GM12878 (cell line): ENCODE results near the gene PCNP. TPM values are rescaled to one million over a fixed set of nuclear protein-coding genes. Genes with fewer than 3 reads are reported as not detected.

Experiments
- ATAC-seq: fragments of 200-7000 bp; cut with Tn5 transposase; 3 replicates; pipeline ENCODE4 v1.9.1; 2020; ENCODE audit warnings: mild to moderate bottlenecking, moderate library complexity
- BruUV-seq: library from RNA; stranded (reverse); fragments of 400-500 nt; replicated peaks from 2 replicates; lab custom pipeline; 2021; lab: Mats Ljungman, UMichigan
- CTCF ChIA-PET: fragments of 300-600 bp; sonication (Branson Sonifier 250); formaldehyde crosslinking; extraction: SDS; loops from one replicate; lab custom pipeline; 2021; ENCODE audit warnings: inconsistent platforms; lab: Yijun Ruan, JAX
- POLR2A ChIA-PET: fragments of 350-600 bp; formaldehyde crosslinking; extraction: SDS; loops from one replicate; lab custom pipeline; 2021; ENCODE audit warnings: inconsistent platforms; lab: Charles Lee
- RAD21 ChIA-PET: fragments of 300-600 bp; sonication (Branson Sonifier 250); formaldehyde crosslinking; loops from one replicate; lab custom pipeline; 2023; ENCODE audit warnings: antibody characterized with exemption; ENCODE audit not compliant: unreplicated experiment; lab: Charles Lee
- SMC1A ChIA-PET: fragments of 300-600 bp; sonication (Branson Sonifier 250); formaldehyde crosslinking; loops from one replicate; lab custom pipeline; 2023; ENCODE audit not compliant: unreplicated experiment, uncharacterized antibody; lab: Charles Lee
- DNase-seq: peaks from one replicate; pipeline ENCODE4 v3.0.0-alpha.2; 2011; ENCODE audit warnings: low read depth, low spot score
- FAIRE-seq: peaks from 3 replicates; lab custom pipeline; 2011; peaks lifted over from hg19 to GRCh38; lab: Jason Lieb, UNC
- H2AFZ ChIP-seq: 2 replicates; pipeline ENCODE4 v1.6.0; 2011; ENCODE audit warnings: low read depth, low read length, control low read depth; ENCODE audit not compliant: control insufficient read depth
- H3K27ac ChIP-seq: 2 replicates; pipeline ENCODE4 v1.5.1; 2011; ENCODE audit warnings: control low read depth; ENCODE audit not compliant: control insufficient read depth, insufficient read depth
- H3K27me3 ChIP-seq, 2 experiments: replicated peaks in 1 of 2; 2 replicates each; pipeline versions ENCODE4 v1.6.0 to v1.6.1; 2011; ENCODE audit warnings: low read length in 1 of 2; ENCODE audit not compliant: control insufficient read depth in 2 of 2, insufficient read depth in 2 of 2
- H3K36me3 ChIP-seq, 2 experiments: 2 replicates each; pipeline ENCODE4 v1.5.1; 2011; ENCODE audit warnings: low read length in 1 of 2; ENCODE audit not compliant: control insufficient read depth in 2 of 2, insufficient read depth in 2 of 2
- H3K4me1 ChIP-seq: 2 replicates; pipeline ENCODE4 v1.6.1; 2011; ENCODE audit warnings: mild to moderate bottlenecking, low read length, moderate library complexity, mixed read lengths; ENCODE audit not compliant: control insufficient read depth, insufficient read depth
- H3K4me2 ChIP-seq: 2 replicates; pipeline ENCODE4 v1.6.0; 2011; ENCODE audit warnings: control low read depth; ENCODE audit not compliant: control insufficient read depth, insufficient read depth
- H3K4me3 ChIP-seq: fragments of 200-600 bp; sonication (generic); 2 replicates; pipeline ENCODE4 v1.5.1; 2016
- H3K79me2 ChIP-seq: 2 replicates; pipeline ENCODE4 v1.6.0; 2011; ENCODE audit warnings: low read length; ENCODE audit not compliant: control insufficient read depth, insufficient read depth
- H3K9ac ChIP-seq: 2 replicates; pipeline ENCODE4 v1.8.0; 2011; ENCODE audit warnings: low read length, control low read depth, mixed read lengths; ENCODE audit not compliant: control insufficient read depth, insufficient read depth
- H3K9me3 ChIP-seq: replicated peaks from 3 replicates; pipeline ENCODE4 v1.5.1; 2011; ENCODE audit warnings: mild to moderate bottlenecking, low read length; ENCODE audit not compliant: control insufficient read depth, insufficient read depth
- H4K20me1 ChIP-seq: 2 replicates; pipeline ENCODE4 v1.6.0; 2011; ENCODE audit not compliant: control insufficient read depth, insufficient read depth
- RAD21 ChIP-seq: IDR thresholded peaks from 2 replicates; pipeline ENCODE4 v1.6.1; 2011; ENCODE audit warnings: mild to moderate bottlenecking, low read depth, low read length, moderate library complexity; ENCODE audit not compliant: insufficient read depth
- RELA ChIP-seq: fragments of 450-650 bp; IDR thresholded peaks from 2 replicates; pipeline ENCODE4 v1.8.0; 2014; ENCODE audit warnings: borderline replicate concordance; ENCODE audit not compliant: partially characterized antibody
- WGBS: methylation state at CpG from one replicate; pipeline ENCODE4 v1.1.6; 2016; ENCODE audit warnings: low lambda C conversion rate; ENCODE audit not compliant: insufficient replicate concordance, insufficient coverage; ENCODE audit errors: missing lambda C conversion rate; 5-methylcytosine and 5-hydroxymethylcytosine counted together
- in situ Hi-C: fragments of 300-500 bp; cut with MboI; formaldehyde crosslinking; loops from 9 replicates; pipeline ENCODE4 v1.14.3; 2018; ENCODE audit warnings: mixed read lengths
- intact Hi-C: fragments of 100-400 bp; cut with micrococcal nuclease; formaldehyde crosslinking; loops from one replicate; pipeline ENCODE4 v1.14.2; 2022; ENCODE audit not compliant: unreplicated experiment
- polyA plus RNA-seq, 11 experiments: library from polyadenylated mRNA; depleted of rRNA in 4 of 11; unstranded in 6 of 11; stranded (reverse) in 5 of 11; fragments of >200 nt; fragmentation: Nextera tagmentation in 4 of 11; fragmentation: Illumina TruSeq in 1 of 11; extraction: Ambion mirVana in 4 of 11; extraction: Trizol in 1 of 11; gene quantifications; 1 replicate in 1 of 11; 2 replicates in 10 of 11; pipeline versions ENCODE4 v1.2.1 to v1.2.3, GENCODE V29; 2011 to 2016; ENCODE audit warnings: inconsistent platforms in 2 of 11, missing spikeins in 2 of 11, low read depth in 1 of 11
- total RNA-seq, 4 experiments: library from RNA; depleted of rRNA in 3 of 4; stranded (reverse); fragments of >200 nt in 3 of 4; fragmentation: Illumina TruSeq in 1 of 4; extraction: Trizol in 1 of 4; gene quantifications; 2 replicates each; pipeline versions ENCODE4 v1.2.1 to v1.2.3, GENCODE V29; 2013 to 2021
- TF ChIP-seq, protein P1 (sequence below), 3 experiments: IDR thresholded peaks in 2 of 3; conservative IDR thresholded peaks in 1 of 3; 2 replicates each; pipeline ENCODE4 v1.5.1; 2011; ENCODE audit warnings: low read depth in 3 of 3, low read length in 3 of 3, mild to moderate bottlenecking in 3 of 3, control low read depth in 2 of 3, moderate library complexity in 2 of 3, inconsistent platforms in 1 of 3, mixed read lengths in 1 of 3; ENCODE audit not compliant: control insufficient read depth in 2 of 3, insufficient read depth in 1 of 3; ENCODE audit errors: extremely low read depth in 1 of 3

The PCNP gene
- total and polyA plus RNA-seq, 10 of the 15 experiments (the other 5 are each of a cell fraction or from before 2014, with no cell fraction given) = 49.8 to 179 (median 109) TPM

DNA sequence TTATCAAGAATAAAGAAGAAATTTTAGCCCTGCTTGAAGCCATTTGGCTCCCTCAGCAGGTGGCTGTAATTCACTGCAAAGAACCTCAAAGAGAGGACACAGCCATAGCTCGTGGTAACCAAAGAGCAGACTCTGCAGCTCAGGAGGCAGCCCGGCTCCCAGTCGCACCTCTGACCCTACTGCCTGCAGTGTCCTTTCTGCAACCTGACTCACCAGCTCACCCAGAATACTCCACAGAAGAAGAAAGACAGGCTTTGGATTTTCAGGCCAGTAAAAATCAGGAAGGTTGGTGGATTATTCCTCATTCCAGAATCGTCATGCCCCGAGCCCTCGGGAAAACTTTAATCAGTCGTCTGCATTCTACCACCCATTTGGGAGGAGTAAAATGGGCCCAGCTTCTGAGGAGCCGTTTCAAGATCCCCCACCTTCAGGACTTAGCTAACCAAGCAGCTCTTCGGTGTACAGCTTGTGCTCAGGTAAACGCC, 64.3 kb downstream of the PCNP start:
- no peaks in the 10 kb centered on the region for H3K9me3 ChIP-seq
- H3K4me2 ChIP-seq = no peak overlapping the region
- H3K36me3 ChIP-seq = no peaks in the 10 kb centered on the region
- ChIA-PET SMC1A (interaction anchor here (0.8 to 1.6 kb wide), 4 partner anchors 11 to 1970 kb away, joined by 3 to 4 read pairs (median 4); no protein-coding TSS in a partner anchor), POLR2A (no interaction called here), CTCF (interaction anchor here (0.6 to 4.2 kb wide), 5 partner anchors 10 to 1322 kb away, joined by 3 to 22 read pairs (median 4); partner anchors contain the start of gene PCNP), RAD21 (interaction anchor here (0.9 to 1.7 kb wide), 2 partner anchors 60 to 568 kb away, joined by 3 to 4 read pairs; no protein-coding TSS in a partner anchor)
- 76% methylated on average over 10 of the region's 10 CpGs for WGBS
- in situ Hi-C loops = loop anchor here (5.0 kb wide), 1 partner anchor 566 kb away; no protein-coding TSS in a partner anchor
- peak; percentile 20; the same call in 2 of the 3 replicates for ATAC-seq
- intact Hi-C loops = no loop called here
- no peak for TF ChIP-seq RELA
- peak; percentile 36 for TF ChIP-seq RAD21
- TF ChIP-seq, protein P1, sequence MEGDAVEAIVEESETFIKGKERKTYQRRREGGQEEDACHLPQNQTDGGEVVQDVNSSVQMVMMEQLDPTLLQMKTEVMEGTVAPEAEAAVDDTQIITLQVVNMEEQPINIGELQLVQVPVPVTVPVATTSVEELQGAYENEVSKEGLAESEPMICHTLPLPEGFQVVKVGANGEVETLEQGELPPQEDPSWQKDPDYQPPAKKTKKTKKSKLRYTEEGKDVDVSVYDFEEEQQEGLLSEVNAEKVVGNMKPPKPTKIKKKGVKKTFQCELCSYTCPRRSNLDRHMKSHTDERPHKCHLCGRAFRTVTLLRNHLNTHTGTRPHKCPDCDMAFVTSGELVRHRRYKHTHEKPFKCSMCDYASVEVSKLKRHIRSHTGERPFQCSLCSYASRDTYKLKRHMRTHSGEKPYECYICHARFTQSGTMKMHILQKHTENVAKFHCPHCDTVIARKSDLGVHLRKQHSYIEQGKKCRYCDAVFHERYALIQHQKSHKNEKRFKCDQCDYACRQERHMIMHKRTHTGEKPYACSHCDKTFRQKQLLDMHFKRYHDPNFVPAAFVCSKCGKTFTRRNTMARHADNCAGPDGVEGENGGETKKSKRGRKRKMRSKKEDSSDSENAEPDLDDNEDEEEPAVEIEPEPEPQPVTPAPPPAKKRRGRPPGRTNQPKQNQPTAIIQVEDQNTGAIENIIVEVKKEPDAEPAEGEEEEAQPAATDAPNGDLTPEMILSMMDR (IDR thresholded peaks at IDR 0.05 in 2 of 3, conservative IDR thresholded peaks at IDR 0.05 in 1 of 3; ENCODE audit: control insufficient read depth in 2 of 3, extremely low read depth in 1 of 3, insufficient read depth in 1 of 3, low read depth in 3 of 3, low read length in 3 of 3) = peak in 1 of 3 experiments; percentile 39; a peak in 3 of 6 replicates
- no TSS peak for BruUV-seq
- H3K27me3 ChIP-seq = no peaks in the 10 kb centered on the region; a peak in 1 of 4 replicates
- H3K4me3 ChIP-seq = no peak overlapping the region
- no peaks in the 10 kb centered on the region for H3K79me2 ChIP-seq
- FAIRE-seq = no peak
- no peaks in the 10 kb centered on the region for H4K20me1 ChIP-seq
- no peak overlapping the region for H3K9ac ChIP-seq
- H3K4me1 ChIP-seq = no peaks in the 10 kb centered on the region; the same call in 1 of the 2 replicates
- DNase-seq = no peak
- H2AFZ ChIP-seq = no peak overlapping the region
- H3K27ac ChIP-seq = no peak overlapping the region
